Calu3 (cell line): ENCODE measurements around the gene TMOD2. TPM values are rescaled to one million over a fixed set of nuclear protein-coding genes. Genes with fewer than 3 reads are reported as not detected.
A peak's percentile ranks its signal among the peaks of the same experiment; 100 is the strongest.

Experiments used
- BruUV-seq: library from RNA; stranded (reverse); fragments of 400-500 nt; replicated peaks from 2 replicates; lab custom pipeline; 2021; lab: Mats Ljungman, UMichigan
- CTCF ChIA-PET: fragments of 300-600 bp; sonication (Branson Sonifier 250); formaldehyde crosslinking; loops from one replicate; lab custom pipeline; 2022; ENCODE audit warnings: antibody characterized with exemption; lab: Charles Lee
- DNase-seq: peaks from one replicate; pipeline ENCODE4 v3.0.0; 2022
- H3K27ac Mint-ChIP-seq: one replicate; pipeline ENCODE4 v1.8.0; 2022; ENCODE audit warnings: mixed read lengths; ENCODE audit not compliant: unreplicated experiment
- H3K27me3 Mint-ChIP-seq: one replicate; pipeline ENCODE4 v1.8.0; 2022; ENCODE audit warnings: mixed read lengths; ENCODE audit not compliant: unreplicated experiment
- H3K36me3 Mint-ChIP-seq: one replicate; pipeline ENCODE4 v1.8.0; 2022; ENCODE audit warnings: mild to moderate bottlenecking, moderate library complexity, mixed read lengths; ENCODE audit not compliant: insufficient read depth, unreplicated experiment
- H3K4me1 Mint-ChIP-seq: one replicate; pipeline ENCODE4 v1.8.0; 2022; ENCODE audit warnings: mild to moderate bottlenecking, low read depth, mixed read lengths; ENCODE audit not compliant: unreplicated experiment
- H3K4me3 Mint-ChIP-seq: one replicate; pipeline ENCODE4 v1.8.0; 2022; ENCODE audit warnings: mild to moderate bottlenecking, low read depth, moderate library complexity, mixed read lengths; ENCODE audit not compliant: unreplicated experiment
- H3K9me3 Mint-ChIP-seq: one replicate; pipeline ENCODE4 v1.8.0; 2022; ENCODE audit warnings: low read depth, mixed read lengths; ENCODE audit not compliant: unreplicated experiment
- intact Hi-C: fragments of 100-400 bp; cut with micrococcal nuclease; formaldehyde crosslinking; loops from one replicate; pipeline ENCODE4 v1.10.0; 2022; ENCODE audit not compliant: unreplicated experiment
- total RNA-seq: library from RNA; stranded (reverse); gene quantifications from 2 replicates; pipeline ENCODE4 v1.2.3, GENCODE V29; 2022
- TF ChIP-seq, protein P1 (sequence below): fragments of 200-600 bp; IDR thresholded peaks from one replicate; pipeline ENCODE4 v1.8.0; 2022; ENCODE audit warnings: antibody characterized with exemption; ENCODE audit not compliant: unreplicated experiment

Gene TMOD2
- total RNA-seq, 1 experiment from 2014 or later: 0.64 TPM

DNA sequence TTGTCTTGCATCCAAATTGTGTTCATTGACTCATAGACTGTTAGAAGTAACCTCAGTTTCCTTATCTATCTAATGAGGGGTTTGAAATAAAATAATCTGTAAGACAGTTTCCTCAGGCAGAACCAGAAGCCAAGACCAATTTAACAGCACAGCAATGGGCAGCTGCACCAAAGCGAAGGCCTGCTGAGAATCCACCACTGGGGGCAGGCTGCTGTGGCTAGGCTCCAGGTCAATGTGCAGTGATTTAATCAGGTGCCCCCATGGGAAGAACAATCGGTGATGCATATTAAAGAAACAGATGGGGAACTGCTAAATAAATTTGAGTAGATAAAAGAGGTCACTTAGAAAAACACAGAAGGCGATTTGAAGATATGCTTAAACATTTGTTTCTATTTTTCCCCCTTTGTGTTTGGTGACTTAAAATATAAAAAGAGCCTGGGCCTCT, 50.0 kb downstream of the TMOD2 start:
- Mint-ChIP-seq H3K9me3 (no peaks in the 10 kb centered on the region), H3K4me1 (no peaks in the 10 kb centered on the region), H3K4me3 (no peak overlapping the region), H3K27ac (no peak overlapping the region), H3K36me3 (no peaks in the 10 kb centered on the region), H3K27me3 (no peaks in the 10 kb centered on the region)
- CTCF ChIA-PET: interaction anchor here (0.7 kb wide), 2 partner anchors 96 to 1063 kb away, joined by 3 to 5 read pairs; no protein-coding TSS in a partner anchor
- BruUV-seq: no TSS peak
- intact Hi-C loops: no loop called here
- TF ChIP-seq, protein P1, sequence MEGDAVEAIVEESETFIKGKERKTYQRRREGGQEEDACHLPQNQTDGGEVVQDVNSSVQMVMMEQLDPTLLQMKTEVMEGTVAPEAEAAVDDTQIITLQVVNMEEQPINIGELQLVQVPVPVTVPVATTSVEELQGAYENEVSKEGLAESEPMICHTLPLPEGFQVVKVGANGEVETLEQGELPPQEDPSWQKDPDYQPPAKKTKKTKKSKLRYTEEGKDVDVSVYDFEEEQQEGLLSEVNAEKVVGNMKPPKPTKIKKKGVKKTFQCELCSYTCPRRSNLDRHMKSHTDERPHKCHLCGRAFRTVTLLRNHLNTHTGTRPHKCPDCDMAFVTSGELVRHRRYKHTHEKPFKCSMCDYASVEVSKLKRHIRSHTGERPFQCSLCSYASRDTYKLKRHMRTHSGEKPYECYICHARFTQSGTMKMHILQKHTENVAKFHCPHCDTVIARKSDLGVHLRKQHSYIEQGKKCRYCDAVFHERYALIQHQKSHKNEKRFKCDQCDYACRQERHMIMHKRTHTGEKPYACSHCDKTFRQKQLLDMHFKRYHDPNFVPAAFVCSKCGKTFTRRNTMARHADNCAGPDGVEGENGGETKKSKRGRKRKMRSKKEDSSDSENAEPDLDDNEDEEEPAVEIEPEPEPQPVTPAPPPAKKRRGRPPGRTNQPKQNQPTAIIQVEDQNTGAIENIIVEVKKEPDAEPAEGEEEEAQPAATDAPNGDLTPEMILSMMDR: peak; percentile 37
- DNase-seq: peak; percentile 58

DNA sequence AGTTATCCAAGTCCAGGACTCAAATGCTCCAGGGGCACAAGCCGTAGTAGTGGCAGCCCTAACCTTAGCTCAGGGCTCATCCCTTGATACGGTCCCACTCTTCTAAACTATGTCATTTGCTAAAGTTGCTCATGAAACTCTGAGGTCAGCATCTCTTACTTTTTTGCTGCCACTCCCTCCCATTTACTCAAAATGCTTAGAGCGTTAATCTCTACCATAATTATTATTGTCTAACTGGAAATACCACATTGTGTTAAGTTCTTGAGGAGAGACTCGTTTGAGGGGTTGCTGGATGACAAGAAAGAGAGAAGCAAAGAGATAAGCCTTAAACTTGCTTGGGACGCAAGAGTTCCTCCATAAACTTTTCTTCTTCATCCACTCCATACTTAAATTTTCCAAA, 51.2 kb downstream of the TMOD2 start:
- Mint-ChIP-seq H3K4me3 (no peak overlapping the region), H3K27ac (no peak overlapping the region), H3K36me3 (no peaks in the 10 kb centered on the region), H3K9me3 (no peaks in the 10 kb centered on the region), H3K4me1 (no peaks in the 10 kb centered on the region), H3K27me3 (no peaks in the 10 kb centered on the region)
- DNase-seq: no peak
- intact Hi-C loops: no loop called here
- BruUV-seq: no TSS peak
- TF ChIP-seq, protein P1: no peak
- CTCF ChIA-PET: no interaction called here

GRCh38 chr15:51803965-51804364, 52.6 kb downstream of the TMOD2 start:
- no peaks in the 10 kb centered on the region for H3K4me1 Mint-ChIP-seq
- H3K27ac Mint-ChIP-seq: no peak overlapping the region
- TF ChIP-seq, protein P1: no peak
- H3K36me3 Mint-ChIP-seq: no peaks in the 10 kb centered on the region
- H3K27me3 Mint-ChIP-seq: no peaks in the 10 kb centered on the region
- BruUV-seq: no TSS peak
- DNase-seq: no peak
- H3K4me3 Mint-ChIP-seq: no peak overlapping the region
- intact Hi-C loops: no loop called here
- H3K9me3 Mint-ChIP-seq: no peaks in the 10 kb centered on the region
- CTCF ChIA-PET: no interaction called here

DNA sequence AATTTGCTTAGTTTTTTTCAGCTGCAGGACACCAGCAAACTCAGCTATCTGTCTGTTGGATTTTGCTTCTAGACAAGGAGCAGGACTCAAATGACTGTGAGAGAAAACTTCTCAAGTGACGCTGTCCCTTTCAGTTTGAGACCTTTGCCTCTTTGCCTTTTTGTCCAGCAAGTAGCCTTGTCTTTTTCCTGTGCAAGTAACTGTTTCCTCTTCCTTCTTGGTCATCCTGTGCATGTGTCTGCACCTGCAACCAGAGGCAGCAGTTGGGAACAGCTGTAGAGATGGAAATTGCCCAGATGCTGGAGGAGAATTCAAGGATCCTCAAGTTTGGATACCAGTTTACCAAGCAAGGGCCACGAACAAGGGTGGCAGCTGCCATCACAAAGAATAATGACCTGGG, 54.7 kb downstream of the TMOD2 start:
- no TSS peak for BruUV-seq
- no peaks in the 10 kb centered on the region for H3K9me3 Mint-ChIP-seq
- H3K36me3 Mint-ChIP-seq: no peaks in the 10 kb centered on the region
- intact Hi-C loops: no loop called here
- H3K4me3 Mint-ChIP-seq: no peak overlapping the region
- TF ChIP-seq, protein P1: no peak
- CTCF ChIA-PET: no interaction called here
- H3K27me3 Mint-ChIP-seq: no peaks in the 10 kb centered on the region
- no peak overlapping the region for H3K27ac Mint-ChIP-seq
- no peak for DNase-seq
- H3K4me1 Mint-ChIP-seq: no peaks in the 10 kb centered on the region
